GM18868 (cell line): Measurements from ENCODE around the gene HRAS.

Experiments
- ATAC-seq: cut with Tn5 transposase; IDR thresholded peaks from one replicate; pipeline ENCODE4 v1.9.1; 2021; ENCODE audit warnings: mild to moderate bottlenecking, moderate library complexity; ENCODE audit not compliant: unreplicated experiment

The HRAS gene

DNA sequence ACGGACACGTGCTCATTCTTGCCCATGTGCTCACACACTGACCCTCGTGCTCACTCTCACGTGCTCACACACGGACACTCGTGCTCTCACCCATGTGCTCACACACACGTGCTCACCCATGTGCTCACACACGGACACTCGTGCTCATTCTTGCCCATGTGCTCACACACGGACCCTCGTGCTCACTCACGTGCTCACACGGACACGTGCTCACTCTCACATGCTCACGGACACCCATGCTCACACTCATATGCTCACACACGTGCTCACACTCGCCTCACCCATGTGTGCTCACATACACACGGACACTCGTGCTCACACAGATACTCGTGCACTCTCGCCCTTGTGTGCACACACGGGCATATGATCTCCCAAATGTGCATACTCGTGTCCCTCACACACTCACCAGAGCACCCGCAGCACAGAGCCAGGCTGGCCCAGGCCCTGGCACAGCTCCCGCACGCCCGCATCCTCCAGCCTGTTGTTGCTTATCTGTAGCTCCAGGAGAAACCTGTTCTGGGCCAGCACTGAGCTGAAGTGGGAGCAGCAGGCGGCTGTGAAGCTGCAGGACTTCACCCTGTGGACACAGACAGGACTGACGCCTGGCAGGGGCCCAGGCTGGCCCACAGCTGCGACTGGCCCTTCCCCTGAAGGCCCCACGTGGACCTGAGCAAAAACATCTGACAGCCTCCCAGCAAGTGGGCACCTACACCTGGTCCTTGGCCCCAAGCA lies 37.6 kb downstream of the HRAS start:
- ATAC-seq, result no peak

DNA sequence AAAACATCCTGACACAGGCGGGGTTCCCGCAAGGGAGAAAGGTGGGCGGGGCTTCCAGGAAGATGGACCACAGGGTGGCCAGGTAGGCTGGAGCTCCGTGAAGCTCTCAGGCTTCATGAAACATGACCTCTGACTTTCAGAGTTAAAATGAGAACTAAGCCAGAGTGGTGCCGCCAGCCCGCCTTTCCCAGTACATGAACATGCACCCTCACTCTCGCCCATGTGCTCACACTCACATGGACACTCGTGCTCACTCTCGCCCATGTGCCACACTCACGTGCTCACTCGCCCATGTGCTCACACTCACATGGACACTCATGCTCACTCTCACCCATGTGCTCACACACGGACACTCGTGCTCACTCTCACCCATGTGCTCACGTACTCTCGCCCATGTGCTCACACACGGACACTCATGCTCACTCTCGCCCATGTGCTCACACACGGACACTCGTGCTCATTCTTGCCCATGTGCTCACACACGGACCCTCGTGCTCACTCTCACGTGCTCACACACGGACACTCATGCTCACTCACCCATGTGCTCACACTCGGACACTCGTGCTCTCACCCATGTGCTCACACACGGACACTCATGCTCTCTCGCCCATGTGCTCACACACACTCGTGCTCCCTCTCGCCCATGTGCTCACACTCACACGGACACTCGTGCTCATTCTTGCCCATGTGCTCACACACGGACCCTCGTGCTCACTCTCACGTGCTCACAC lies 38.4 kb downstream of the HRAS start:
- ATAC-seq, result no peak

DNA sequence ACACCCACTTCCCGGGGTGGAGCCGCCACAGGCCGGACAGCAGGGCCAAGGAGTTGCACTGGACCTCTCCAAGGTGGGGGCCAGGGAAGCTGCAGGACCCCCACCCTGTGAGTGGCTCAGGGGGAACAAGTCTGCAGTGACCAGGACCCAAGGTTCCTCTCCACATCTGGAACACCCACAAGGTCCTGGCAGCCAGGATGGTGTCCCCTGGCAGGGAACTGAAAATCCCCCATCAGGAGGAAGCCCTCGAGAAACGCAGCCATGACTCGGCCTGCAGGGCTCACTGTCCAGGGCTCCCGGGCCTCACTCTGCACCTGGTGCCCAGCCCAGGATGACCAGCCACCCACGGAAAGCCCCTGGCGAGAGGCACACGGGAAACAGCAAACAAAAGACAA lies 39.8 kb downstream of the HRAS start:
- ATAC-seq, result no peak

DNA sequence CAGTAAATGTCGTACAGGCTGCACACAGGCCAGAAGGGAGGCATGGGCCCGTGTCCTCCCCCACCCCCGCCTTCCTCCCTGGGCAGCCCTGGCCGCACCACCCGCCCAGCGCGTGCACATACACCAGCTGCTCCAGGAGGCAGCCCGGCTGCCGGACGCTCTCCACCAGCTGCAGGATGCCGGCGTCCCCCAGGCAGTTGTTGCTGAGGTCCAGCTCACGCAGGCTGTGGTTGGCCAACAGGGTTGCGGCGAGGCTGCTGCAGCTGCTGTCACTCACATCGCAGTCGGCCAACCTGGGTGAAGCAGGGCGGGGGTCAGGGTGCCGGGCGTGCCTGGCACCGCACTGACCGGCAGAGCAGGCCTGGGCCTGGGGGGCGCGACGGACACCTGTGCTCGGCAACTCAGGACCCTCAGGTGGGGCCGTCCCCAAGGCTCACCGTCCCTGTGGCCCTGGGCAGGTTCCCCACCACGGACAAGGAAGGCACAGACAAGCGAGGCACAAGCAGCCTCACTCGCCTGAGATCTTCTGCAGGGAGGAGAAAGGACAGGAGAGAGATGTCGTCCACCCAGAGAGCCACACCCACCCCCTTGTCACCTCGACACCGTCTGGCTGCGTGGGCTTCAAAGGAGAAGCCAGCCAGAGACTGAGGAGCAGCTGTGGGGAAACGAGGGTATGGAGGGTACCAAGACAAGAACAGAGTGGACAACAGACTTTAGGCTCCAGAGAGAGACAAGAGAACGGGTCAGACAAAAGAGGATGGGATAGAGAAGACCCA lies 40.4 kb downstream of the HRAS start:
- ATAC-seq, result no peak

DNA sequence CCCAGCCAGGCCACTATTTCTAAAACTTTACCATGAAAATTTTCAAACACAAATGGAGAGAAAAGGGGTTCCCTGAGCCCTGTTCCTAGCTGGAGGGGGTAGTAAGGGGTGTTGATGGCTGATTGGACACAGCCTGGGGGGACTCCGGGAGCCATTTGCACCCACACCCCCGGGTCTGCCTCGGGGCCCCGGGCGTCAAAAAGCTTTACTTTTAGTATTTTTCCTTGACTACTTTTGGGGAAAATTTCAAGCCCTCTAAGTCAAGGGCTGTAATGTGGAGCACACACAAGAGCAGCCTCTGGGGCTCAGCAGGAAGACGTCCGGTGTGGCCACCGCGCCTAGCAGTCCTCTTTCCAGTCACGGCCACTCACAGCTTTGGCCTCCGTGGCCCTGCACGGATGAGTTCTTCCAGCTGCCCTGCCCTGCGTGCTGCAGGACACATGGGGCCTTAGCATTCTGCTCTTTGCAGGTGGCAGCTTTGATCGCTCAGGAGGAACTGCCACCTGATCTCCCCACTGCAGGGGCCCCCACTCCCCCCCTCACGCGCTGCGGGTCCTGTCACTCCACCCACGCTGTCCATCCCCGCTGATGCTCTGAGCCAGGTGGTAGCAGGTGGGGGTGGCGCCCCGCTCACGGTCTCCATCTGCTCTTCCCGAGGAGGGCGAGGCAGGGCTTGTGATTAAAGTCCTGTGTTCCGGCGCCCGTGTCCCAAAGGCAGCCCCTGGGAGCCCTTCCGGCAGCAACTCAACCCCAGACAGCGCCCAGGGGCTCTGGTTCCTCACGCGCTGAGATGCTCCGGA lies 42.7 kb downstream of the HRAS start:
- no peak for ATAC-seq

DNA sequence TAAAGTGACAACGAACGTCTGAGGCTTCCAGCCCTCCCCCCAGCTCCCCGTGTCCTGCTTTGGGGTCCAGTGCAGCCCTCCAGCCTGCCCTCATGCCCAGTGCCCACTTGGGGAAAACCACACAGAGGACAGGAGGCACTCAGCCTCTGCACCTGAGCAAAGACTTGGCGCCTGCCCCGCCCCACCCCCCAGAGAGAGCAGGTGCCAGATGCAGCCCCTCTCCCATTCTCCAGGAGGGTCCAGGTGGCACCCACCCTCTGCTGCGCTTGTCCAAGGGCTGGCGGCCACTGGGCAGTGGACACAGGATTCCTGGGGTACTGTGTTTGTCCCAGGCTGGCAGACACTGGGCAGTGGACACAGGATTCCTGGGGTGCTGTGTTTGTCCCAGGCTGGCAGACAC lies 44.0 kb downstream of the HRAS start:
- no peak for ATAC-seq

DNA sequence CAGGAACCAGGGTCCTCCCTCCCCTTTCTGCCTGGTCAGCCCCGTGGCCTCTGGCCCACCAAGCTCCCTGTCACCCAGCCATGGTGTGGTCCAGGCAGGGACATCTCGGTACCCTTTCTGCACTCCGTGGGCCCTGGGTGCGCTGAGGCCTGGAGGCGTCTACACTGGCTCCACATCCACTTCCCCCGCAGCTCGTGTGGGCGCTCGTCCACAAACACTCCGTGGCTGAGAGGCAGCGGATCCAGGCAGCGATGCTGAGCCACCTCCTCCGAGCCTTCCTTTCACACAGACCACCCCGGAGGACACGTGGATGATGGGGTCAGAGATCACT lies 44.5 kb downstream of the HRAS start:
- no peak for ATAC-seq

DNA sequence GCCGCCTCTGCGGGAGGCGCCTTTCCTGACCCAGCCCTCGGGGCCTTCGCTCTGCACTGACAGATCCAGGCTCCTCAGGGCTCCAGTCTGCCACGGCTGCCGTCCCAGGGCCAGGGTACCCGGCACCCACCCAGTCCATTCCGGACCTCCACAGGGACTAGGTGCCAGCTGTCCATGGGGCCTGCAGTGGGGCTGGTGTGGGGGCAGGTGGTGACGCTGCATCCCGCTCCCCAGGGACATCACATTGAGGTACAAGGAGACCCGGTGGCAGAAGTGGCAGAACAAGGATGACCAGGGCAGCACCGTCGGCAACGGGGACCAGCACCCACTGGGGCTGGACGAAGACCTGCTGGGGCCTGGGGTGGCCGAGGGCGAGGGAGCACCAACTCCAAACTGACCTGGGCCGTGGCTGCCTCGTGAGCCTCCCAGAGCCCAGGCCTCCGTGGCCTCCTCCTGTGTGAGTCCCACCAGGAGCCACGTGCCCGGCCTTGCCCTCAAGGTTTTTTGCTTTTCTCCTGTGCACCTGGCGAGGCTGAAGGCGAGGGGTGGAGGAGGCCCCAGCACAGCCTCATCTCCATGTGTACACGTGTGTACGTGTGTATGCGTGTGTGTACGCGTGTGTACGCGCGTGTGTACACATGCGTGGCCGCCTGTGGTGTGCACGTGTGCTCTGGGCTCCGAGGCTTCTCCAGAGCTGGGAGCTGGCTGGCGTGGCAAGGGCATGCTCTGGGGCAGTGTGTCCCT lies 45.0 kb downstream of the HRAS start:
- ATAC-seq, result no peak

DNA sequence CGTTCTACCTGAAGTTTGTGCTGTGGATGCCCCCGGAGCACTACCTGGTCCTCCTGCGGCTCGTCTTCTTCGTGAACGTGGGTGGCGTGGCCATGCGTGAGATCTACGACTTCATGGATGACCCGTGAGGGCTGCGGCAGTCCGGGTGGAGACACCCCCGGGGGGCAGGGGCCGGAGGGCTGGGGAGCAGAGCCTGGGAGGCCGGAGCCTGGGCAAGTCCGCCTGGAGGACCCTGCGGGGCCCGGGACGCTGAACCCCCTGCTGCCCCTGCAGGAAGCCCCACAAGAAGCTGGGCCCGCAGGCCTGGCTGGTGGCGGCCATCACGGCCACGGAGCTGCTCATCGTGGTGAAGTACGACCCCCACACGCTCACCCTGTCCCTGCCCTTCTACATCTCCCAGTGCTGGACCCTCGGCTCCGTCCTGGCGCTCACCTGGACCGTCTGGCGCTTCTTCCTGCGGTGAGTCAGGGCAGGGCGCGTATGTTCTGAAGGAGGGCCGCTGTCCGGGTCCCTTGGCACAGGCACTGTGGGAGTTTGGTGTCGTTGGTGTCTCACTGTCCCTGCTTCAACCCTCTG lies 45.7 kb downstream of the HRAS start:
- no peak for ATAC-seq

DNA sequence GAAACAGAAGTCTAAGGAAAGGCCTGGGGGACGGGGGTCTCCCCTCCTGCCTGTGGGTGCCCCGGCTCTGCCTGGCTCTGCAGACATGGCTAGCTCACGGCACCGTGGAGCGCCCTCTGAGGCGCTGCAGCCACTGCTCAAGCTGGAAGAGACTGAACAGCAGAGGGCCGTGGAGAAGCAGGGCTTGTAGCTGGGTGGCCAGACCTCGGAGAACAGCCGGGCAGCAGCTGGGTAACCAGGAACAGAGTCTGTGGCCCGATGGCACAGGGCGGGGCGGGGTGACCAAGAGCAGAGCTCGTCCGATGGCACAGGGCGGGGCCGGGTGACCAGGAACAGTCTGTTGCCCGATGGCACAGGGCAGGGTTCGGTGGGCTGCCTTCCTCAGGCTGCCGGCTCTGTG lies 46.4 kb downstream of the HRAS start:
- ATAC-seq, result no peak

DNA sequence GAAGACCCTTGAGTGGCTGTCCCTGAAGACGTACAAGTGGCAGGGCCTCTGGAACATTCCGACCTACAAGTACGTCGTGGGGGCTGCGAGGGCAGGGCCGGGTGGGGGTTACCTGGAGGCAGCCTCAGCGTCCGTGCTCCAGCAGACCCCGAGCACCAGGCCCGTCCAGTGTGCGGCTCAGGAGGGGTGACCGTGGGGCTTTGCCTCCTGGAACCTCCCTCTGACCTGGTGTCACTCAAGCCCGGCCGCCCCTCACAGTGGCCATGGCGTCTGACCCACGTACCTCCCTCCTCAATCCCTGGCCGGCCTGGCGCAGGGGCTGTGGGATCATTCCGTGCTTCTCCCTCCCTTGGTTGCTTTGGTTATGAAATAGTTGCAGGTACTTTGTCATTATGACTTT lies 46.8 kb downstream of the HRAS start:
- no peak for ATAC-seq

DNA sequence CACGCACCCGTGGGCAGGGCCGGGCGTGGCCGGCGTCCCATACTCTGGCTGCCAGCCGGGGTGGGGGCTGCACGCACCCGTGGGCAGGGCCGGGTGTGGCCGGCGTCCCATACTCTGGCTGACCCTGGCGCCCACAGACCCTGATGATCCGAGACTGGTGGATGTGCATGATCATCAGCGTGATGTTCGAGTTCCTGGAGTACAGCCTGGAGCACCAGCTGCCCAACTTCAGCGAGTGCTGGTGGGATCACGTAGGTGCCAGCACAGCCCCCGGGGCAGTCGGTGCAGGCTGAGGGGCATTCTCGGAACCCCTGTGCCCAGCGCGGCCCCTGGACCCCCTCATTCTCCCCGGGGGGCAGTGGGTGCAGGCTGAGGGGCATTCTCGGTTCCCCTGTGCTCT lies 47.3 kb downstream of the HRAS start:
- ATAC-seq, result no peak

DNA sequence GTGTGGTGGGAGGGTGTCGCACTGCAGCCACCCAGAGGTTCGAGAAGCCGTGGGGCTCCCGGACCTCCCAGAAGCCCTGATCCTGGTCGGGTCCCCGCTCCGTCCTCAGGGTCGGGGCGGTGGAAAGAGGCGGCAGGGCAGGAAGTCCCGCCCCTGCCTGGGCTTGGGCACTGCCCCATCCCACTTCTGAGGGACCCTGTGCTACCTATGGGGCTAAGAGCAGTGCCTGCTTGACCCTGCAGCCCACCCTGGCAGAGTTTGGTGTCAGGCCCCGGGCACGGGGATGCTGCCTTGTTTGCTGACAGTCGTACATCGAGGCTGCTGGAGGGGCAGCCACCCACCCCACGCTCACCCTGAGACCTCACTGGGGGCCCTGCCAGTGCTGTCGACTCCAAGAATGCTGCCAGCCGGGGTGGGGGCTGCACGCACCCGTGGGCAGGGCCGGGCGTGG lies 47.8 kb downstream of the HRAS start:
- ATAC-seq, result no peak

DNA sequence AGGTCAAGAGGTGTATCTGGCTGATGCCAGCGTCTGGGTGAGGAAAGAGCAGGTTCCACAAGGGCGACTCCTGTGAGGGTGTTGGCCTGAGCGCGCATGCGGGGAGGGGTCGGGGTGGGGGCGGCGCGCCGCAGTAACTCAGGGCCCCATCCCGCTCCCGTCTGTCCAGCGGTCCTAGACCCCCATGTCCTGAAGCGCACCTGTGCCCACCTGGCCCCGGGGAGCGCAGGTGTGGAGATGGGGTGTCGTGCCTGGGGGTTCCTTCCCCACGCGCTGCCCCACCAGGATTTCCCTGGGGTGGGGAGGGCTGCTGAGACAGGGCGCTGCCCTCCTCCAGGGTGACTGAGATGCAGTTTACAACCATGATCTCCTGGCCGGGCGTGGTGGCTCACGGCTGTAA lies 49.2 kb downstream of the HRAS start:
- no peak for ATAC-seq

DNA sequence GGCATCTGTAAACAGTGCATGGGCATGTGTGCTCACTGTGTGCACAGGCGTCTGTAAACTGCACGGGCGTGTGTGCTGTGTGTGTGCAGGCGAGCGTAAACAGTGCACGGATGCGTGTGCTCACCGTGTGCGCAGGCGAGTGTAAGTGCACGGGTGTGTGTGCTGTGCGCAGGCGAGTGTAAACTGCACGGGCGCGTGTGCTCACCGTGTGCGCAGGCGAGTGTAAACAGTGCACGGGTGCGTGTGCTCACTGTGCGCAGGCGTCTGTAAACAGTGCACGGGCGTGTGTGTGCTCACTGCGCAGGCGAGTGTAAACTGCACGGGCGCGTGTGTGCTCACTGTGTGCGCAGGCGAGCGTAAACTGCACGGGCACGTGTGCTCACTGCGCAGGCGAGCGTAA lies 50.8 kb downstream of the HRAS start:
- ATAC-seq, result no peak
